Skeletal muscle tissue (tissue), 4 donors: ENCODE measurements around the gene POLD2. TPM values are rescaled to one million over a fixed set of nuclear protein-coding genes. Genes with fewer than 3 reads are reported as not detected.

Experiments
- H3K27ac ChIP-seq: one replicate; pipeline ENCODE4 v1.7.0; 2013; ENCODE audit warnings: mild to moderate bottlenecking, low read depth, low read length, inconsistent platforms
- H3K27me3 ChIP-seq, 3 donors: one replicate each; pipeline ENCODE4 v1.7.0; 2013; ENCODE audit warnings: low read length in 3 of 3; ENCODE audit not compliant: control insufficient read depth in 3 of 3, insufficient read depth in 3 of 3
- H3K36me3 ChIP-seq, 3 donors: one replicate each; pipeline ENCODE4 v1.7.0; 2013; ENCODE audit warnings: low read length in 3 of 3; ENCODE audit not compliant: control insufficient read depth in 3 of 3, insufficient read depth in 3 of 3
- H3K4me1 ChIP-seq, 3 donors: one replicate each; pipeline ENCODE4 v1.7.0; 2013; ENCODE audit warnings: low read length in 3 of 3, mild to moderate bottlenecking in 3 of 3; ENCODE audit not compliant: control insufficient read depth in 3 of 3, insufficient read depth in 3 of 3
- H3K4me3 ChIP-seq, 3 donors: one replicate each; pipeline ENCODE4 v1.7.0; 2013; ENCODE audit warnings: low read length in 3 of 3
- H3K9ac ChIP-seq, 3 donors: one replicate each; pipeline ENCODE4 v1.7.0; 2013; ENCODE audit warnings: low read length in 3 of 3, mild to moderate bottlenecking in 3 of 3, moderate library complexity in 2 of 3, low read depth in 1 of 3
- H3K9me3 ChIP-seq, 3 donors: one replicate each; pipeline ENCODE4 v1.7.0; 2013; ENCODE audit warnings: low read length in 3 of 3; ENCODE audit not compliant: control insufficient read depth in 3 of 3
- total RNA-seq: library from RNA; depleted of rRNA; stranded (reverse); fragments of >200 nt; gene quantifications from one replicate; pipeline ENCODE4 v1.2.3, GENCODE V29; 2014
- donor health status: Osteomylitis.

POLD2 gene
- total RNA-seq, 1 donor from 2014 or later = 64.7 TPM

GRCh38 chr7:44145969-44146911 is 22.9 kb upstream of the POLD2 start:
- Histone ChIP-seq H3K36me3 (no peaks in the 10 kb centered on the region), H3K4me1 (peaks cover 0 to 15% (median 12%) of the 10 kb centered on the region in 3 donors), H3K9ac (peak overlapping the region in 1 of 3 donors; percentile 62), H3K27ac (no peak overlapping the region), H3K9me3 (no peaks in the 10 kb centered on the region), H3K27me3 (peaks cover 15 to 20% (median 20%) of the 10 kb centered on the region in 3 donors), H3K4me3 (peak overlapping the region; percentile 14 to 70 (median 43))

GRCh38 chr7:44145479-44145968 is 22.2 kb upstream of the POLD2 start:
- H3K27me3 ChIP-seq = peaks cover 15 to 20% (median 20%) of the 10 kb centered on the region in 3 donors
- no peak overlapping the region for H3K27ac ChIP-seq
- peak overlapping the region; percentile 14 to 70 (median 43) for H3K4me3 ChIP-seq
- H3K9me3 ChIP-seq = no peaks in the 10 kb centered on the region
- peaks cover 0 to 15% (median 11%) of the 10 kb centered on the region in 3 donors for H3K4me1 ChIP-seq
- no peak overlapping the region for H3K9ac ChIP-seq
- no peaks in the 10 kb centered on the region for H3K36me3 ChIP-seq

- Histone ChIP-seq H3K4me3 (peak overlapping the region in 2 of 3 donors; percentile 43 to 70), H3K9ac (no peak overlapping the region), H3K4me1 (peaks cover 0 to 12% (median 6%) of the 10 kb centered on the region in 3 donors), H3K27ac (no peak overlapping the region), H3K27me3 (peaks cover 15 to 20% (median 20%) of the 10 kb centered on the region in 3 donors), H3K9me3 (no peaks in the 10 kb centered on the region), H3K36me3 (no peaks in the 10 kb centered on the region)
These were observed 21.7 kb upstream of the POLD2 start for GRCh38 chr7:44144968-44145478.

GRCh38 chr7:44144426-44144967 is 21.1 kb upstream of the POLD2 start:
- Histone ChIP-seq H3K4me3 (no peak overlapping the region), H3K9me3 (no peaks in the 10 kb centered on the region), H3K36me3 (no peaks in the 10 kb centered on the region), H3K27me3 (peaks cover 15 to 20% (median 20%) of the 10 kb centered on the region in 3 donors), H3K4me1 (peaks cover 0 to 12% (median 6%) of the 10 kb centered on the region in 3 donors), H3K9ac (no peak overlapping the region), H3K27ac (no peak overlapping the region)

GRCh38 chr7:44143646-44144250 is 20.4 kb upstream of the POLD2 start:
- Histone ChIP-seq H3K9me3 (no peaks in the 10 kb centered on the region), H3K4me3 (no peak overlapping the region), H3K27ac (no peak overlapping the region), H3K27me3 (peaks cover 15 to 20% (median 20%) of the 10 kb centered on the region in 3 donors), H3K4me1 (peaks cover 0 to 12% (median 6%) of the 10 kb centered on the region in 3 donors), H3K9ac (no peak overlapping the region), H3K36me3 (no peaks in the 10 kb centered on the region)

- no peak overlapping the region for H3K27ac ChIP-seq
These were observed 18.7 kb upstream of the POLD2 start for GRCh38 chr7:44142028-44142427.

GRCh38 chr7:44141221-44141850 is 18.0 kb upstream of the POLD2 start, which contains the start of gene MYL7:
Gene MYL7, minus strand, starts transcription at chr7:44141332. Its CDS starts 27 bp downstream, at chr7:44141305.
- no peak within 1 kb of the TSS for H3K27ac ChIP-seq
- peaks cover 0 to 9% (median 6%) of the 10 kb centered on the region in 3 donors for H3K4me1 ChIP-seq
- H3K27me3 ChIP-seq = peaks cover 12 to 15% (median 13%) of the 10 kb centered on the region in 3 donors
- H3K9ac ChIP-seq = no peak within 1 kb of the TSS
- no peaks in the 10 kb centered on the region for H3K36me3 ChIP-seq
- no peak within 1 kb of the TSS for H3K4me3 ChIP-seq
- H3K9me3 ChIP-seq = no peaks in the 10 kb centered on the region

More at GRCh38 chr7:44142028-44142427, 18.7 kb upstream of the POLD2 start:
- Histone ChIP-seq H3K9ac (no peak overlapping the region), H3K27me3 (peaks cover 12 to 15% (median 15%) of the 10 kb centered on the region in 3 donors), H3K4me1 (peaks cover 0 to 12% (median 6%) of the 10 kb centered on the region in 3 donors), H3K9me3 (no peaks in the 10 kb centered on the region), H3K4me3 (no peak overlapping the region), H3K36me3 (no peaks in the 10 kb centered on the region)

- H3K27me3 ChIP-seq = peaks cover 9% of the 10 kb centered on the region in 3 donors
- no peak overlapping the region for H3K4me3 ChIP-seq
- H3K9ac ChIP-seq = no peak overlapping the region
- H3K9me3 ChIP-seq = no peaks in the 10 kb centered on the region
- H3K27ac ChIP-seq = no peak overlapping the region
- H3K4me1 ChIP-seq = peaks cover 0 to 2% (median under 1%) of the 10 kb centered on the region in 3 donors
- no peaks in the 10 kb centered on the region for H3K36me3 ChIP-seq
These were observed 17.0 kb upstream of the POLD2 start for GRCh38 chr7:44140341-44140740.

- Histone ChIP-seq H3K9me3 (no peaks in the 10 kb centered on the region), H3K27me3 (peaks cover 0 to 1% (median under 1%) of the 10 kb centered on the region in 3 donors), H3K36me3 (no peaks in the 10 kb centered on the region), H3K9ac (no peak overlapping the region), H3K4me1 (no peaks in the 10 kb centered on the region), H3K4me3 (no peak overlapping the region), H3K27ac (no peak overlapping the region)
These were observed 16.1 kb upstream of the POLD2 start for GRCh38 chr7:44139311-44140010.
